HUES64 (cell line): ENCODE data around the gene AMOTL2. TPM values are rescaled to one million over a fixed set of nuclear protein-coding genes. Genes with fewer than 3 reads are reported as not detected.

Experiments
- H3K27ac ChIP-seq: 2 replicates; pipeline ENCODE4 v1.7.0; 2013; ENCODE audit warnings: low read depth, low read length, inconsistent platforms
- H3K27me3 ChIP-seq: 2 replicates; pipeline ENCODE4 v1.6.1; 2013; ENCODE audit warnings: mild to moderate bottlenecking, low read length; ENCODE audit not compliant: insufficient read depth
- H3K36me3 ChIP-seq: 2 replicates; pipeline ENCODE4 v1.6.1; 2013; ENCODE audit warnings: mild to moderate bottlenecking, low read length; ENCODE audit not compliant: insufficient read depth
- H3K4me1 ChIP-seq: 2 replicates; pipeline ENCODE4 v1.6.1; 2013; ENCODE audit warnings: mild to moderate bottlenecking, low read length, moderate library complexity; ENCODE audit not compliant: insufficient read depth
- H3K4me3 ChIP-seq: 2 replicates; pipeline ENCODE4 v1.5.1; 2013; ENCODE audit warnings: mild to moderate bottlenecking, low read length, moderate library complexity
- H3K9ac ChIP-seq: 2 replicates; pipeline ENCODE4 v1.6.1; 2013; ENCODE audit warnings: mild to moderate bottlenecking, low read depth, low read length
- H3K9me3 ChIP-seq: 2 replicates; pipeline ENCODE4 v1.6.1; 2013; ENCODE audit warnings: low read depth, low read length; ENCODE audit not compliant: insufficient read depth
- WGBS: fragments of 150-250, 120-280 bp; methylation state at CpG from one replicate; pipeline ENCODE4 v1.1.7; 2013; ENCODE audit warnings: missing lambda C conversion rate; 5-methylcytosine and 5-hydroxymethylcytosine counted together
- polyA plus RNA-seq, 2 experiments: library from polyadenylated mRNA; stranded (reverse); fragments of 50-300 nt; gene quantifications; one replicate each; pipeline ENCODE4 v1.2.3, GENCODE V29; 2013

AMOTL2 gene
- polyA plus RNA-seq (2013, experiment 1 of 2) = 32.8 TPM
- polyA plus RNA-seq (2013, experiment 2 of 2) = 42.5 TPM

- WGBS = under 1% methylated on average over 78 of the region's 78 CpGs
- peak within 1 kb of the TSS; percentile 90 for H3K4me3 ChIP-seq
- peak within 1 kb of the TSS; percentile 99 for H3K9ac ChIP-seq
- peaks cover 30% of the 10 kb centered on the region for H3K27me3 ChIP-seq
- H3K9me3 ChIP-seq = no peaks in the 10 kb centered on the region
- peaks cover 55% of the 10 kb centered on the region for H3K4me1 ChIP-seq
- H3K27ac ChIP-seq = peak within 1 kb of the TSS; percentile 100
- peaks cover 31% of the 10 kb centered on the region for H3K36me3 ChIP-seq
Observed at GRCh38 chr3:134374105-134374790, at the start of gene AMOTL2. Gene AMOTL2 (minus strand): TSS chr3:134374447. CDS start chr3:134371433, 3,014 bp downstream.

DNA sequence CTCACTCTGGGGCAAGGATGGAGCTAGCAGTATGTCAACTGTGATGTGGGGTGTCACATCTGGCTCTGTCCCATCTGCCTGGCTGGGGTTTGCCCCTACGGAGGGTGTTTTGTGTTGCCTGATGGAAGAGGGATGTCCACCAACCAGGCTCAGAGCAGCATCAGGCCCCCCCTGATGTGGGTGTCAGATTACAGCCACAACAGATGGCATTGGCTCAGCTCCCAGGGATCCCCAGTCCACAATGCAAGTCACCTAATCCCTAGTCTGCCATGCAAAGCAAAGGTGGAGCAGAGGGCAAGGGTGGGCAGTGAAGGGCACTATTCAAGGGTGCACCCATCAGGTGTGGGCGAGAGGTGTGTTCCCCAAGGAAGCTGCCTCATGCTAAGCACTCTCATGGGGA, 48.9 kb upstream of the AMOTL2 start:
- no peak overlapping the region for H3K9ac ChIP-seq
- no peak overlapping the region for H3K27ac ChIP-seq
- no peaks in the 10 kb centered on the region for H3K9me3 ChIP-seq
- H3K4me3 ChIP-seq = no peak overlapping the region
- H3K4me1 ChIP-seq = peaks cover 12% of the 10 kb centered on the region
- no peaks in the 10 kb centered on the region for H3K36me3 ChIP-seq
- 55% methylated on average over 2 of the region's 2 CpGs for WGBS
- no peaks in the 10 kb centered on the region for H3K27me3 ChIP-seq

DNA sequence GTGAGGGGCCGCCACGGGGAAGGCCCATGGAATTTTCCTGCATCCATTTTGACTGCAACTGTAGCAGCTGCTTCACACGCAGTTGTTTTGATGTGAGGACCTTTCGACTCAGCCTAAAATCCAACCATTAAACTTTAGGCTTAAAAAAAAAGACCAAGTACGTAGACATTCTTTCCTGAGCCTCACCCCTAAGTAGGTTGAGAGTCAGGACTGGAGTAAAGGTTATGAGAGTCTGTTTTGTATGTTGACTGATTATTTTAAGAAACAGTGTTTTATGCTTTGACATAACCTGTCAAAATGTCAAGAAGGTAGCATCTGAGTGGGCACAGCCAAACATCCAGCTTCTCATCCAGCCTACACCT, 45.7 kb upstream of the AMOTL2 start:
- no peak overlapping the region for H3K4me3 ChIP-seq
- no peaks in the 10 kb centered on the region for H3K9me3 ChIP-seq
- H3K27me3 ChIP-seq = no peaks in the 10 kb centered on the region
- whole genome bisulfite sequencing = 71% methylated on average over 5 of the region's 5 CpGs
- H3K36me3 ChIP-seq = no peaks in the 10 kb centered on the region
- no peak overlapping the region for H3K27ac ChIP-seq
- peaks cover 12% of the 10 kb centered on the region for H3K4me1 ChIP-seq
- H3K9ac ChIP-seq = no peak overlapping the region

DNA sequence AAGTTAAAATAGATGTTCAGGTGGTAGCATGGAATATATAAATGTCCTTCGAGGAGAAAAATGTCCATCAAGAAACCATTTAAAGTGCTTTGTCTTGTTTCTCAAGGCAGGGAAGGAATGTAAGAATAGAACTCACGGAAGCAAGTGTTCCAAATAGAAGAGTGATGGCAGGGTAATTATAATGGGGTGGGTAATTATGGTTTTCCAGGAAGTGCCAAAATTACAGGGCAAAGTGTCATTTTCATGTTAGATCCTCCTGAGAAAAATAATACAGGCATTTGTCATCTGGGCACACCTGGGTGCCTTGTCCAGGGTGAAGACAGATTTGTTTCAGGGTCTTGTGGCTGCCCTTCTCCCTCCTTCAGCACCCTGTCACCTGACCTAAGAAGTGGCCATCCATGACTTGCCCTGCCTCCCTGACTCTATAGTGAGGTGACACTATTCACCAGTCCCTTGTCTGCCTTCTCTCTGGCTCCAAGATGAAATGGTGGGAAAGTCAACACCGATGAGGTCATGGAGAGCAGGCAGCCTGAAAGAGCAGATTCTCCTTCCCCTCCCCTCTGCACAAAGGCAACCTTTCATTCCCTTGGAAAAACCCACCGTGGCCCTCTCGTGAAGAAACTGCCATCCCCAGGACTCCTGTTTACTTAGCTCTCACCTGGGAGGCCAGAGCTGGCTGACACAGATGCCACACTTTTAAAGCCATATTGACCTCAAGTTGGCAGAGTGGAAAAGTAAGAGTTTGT, 45.1 kb upstream of the AMOTL2 start:
- H3K27me3 ChIP-seq = no peaks in the 10 kb centered on the region
- 59% methylated on average over 5 of the region's 5 CpGs for WGBS
- H3K9ac ChIP-seq = no peak overlapping the region

GRCh38 chr3:134409041-134409440, 34.8 kb upstream of the AMOTL2 start:
- H3K9me3 ChIP-seq = no peaks in the 10 kb centered on the region
- no peak overlapping the region for H3K9ac ChIP-seq
- H3K4me1 ChIP-seq = peaks cover 43% of the 10 kb centered on the region
- no peak overlapping the region for H3K4me3 ChIP-seq
- peaks cover 60% of the 10 kb centered on the region for H3K27me3 ChIP-seq
- H3K36me3 ChIP-seq = no peaks in the 10 kb centered on the region
- whole genome bisulfite sequencing = 54% methylated on average over 1 of the region's 1 CpG
- H3K27ac ChIP-seq = no peak overlapping the region

More for the DNA sequence above, 45.1 kb upstream of the AMOTL2 start:
- Histone ChIP-seq H3K27ac (no peak overlapping the region), H3K4me3 (no peak overlapping the region), H3K36me3 (no peaks in the 10 kb centered on the region), H3K9me3 (no peaks in the 10 kb centered on the region), H3K4me1 (peaks cover 12% of the 10 kb centered on the region)

- Histone ChIP-seq H3K27me3 (peaks cover 68% of the 10 kb centered on the region), H3K4me3 (peak overlapping the region; percentile 52), H3K9ac (peak overlapping the region; percentile 75), H3K4me1 (peaks cover 43% of the 10 kb centered on the region), H3K9me3 (peaks cover 12% of the 10 kb centered on the region), H3K27ac (peak overlapping the region; percentile 45; the same call in 1 of the 2 replicates), H3K36me3 (no peaks in the 10 kb centered on the region)
- 10% methylated on average over 6 of the region's 6 CpGs for WGBS
Observed at GRCh38 chr3:134407239-134407625, 33.0 kb upstream of the AMOTL2 start.

DNA sequence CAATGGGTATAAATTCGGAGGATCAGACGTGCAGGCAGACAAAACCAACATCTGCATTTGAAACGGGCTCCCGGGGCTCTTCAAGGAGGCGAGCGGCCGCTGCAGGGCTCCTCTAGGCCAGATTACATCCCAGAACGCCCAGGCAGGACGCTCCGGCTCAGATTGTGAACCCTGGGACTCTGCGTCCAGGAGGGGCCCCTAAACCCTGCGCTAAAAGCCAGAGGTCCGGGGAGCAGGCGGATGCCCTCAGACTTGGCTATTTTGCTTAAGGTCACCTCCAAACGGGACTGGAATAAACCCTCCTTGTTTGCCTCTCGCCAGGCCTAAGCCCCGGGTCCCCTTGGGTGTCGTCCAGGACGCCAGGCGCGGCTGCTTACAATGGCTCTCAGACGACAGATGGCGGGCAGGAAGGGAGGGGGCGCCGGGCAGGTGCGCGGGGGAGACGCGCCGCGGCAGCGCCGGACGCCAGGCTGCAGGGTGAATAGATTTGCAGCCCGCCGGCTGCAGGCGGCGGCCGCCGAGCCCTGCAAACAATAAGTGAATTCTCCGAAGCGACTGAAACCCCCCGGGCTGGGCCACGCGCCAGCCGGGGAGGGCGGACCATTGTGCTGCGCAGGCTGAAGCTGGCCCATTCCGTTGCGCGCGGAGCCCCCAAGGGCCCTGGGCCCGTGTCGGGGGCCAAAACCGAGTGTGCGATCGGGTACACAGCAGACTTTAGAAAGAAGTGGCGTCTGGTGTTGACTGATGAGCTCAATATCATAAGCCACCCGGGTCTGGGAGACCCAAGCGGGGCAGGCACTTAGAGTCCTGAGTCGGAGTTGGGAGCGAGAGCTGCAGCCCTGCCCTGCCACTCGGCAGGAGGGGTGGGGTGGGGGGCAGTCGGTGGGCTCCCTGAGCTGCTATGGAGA, 32.3 kb upstream of the AMOTL2 start:
- peak overlapping the region; percentile 52 for H3K4me3 ChIP-seq
- H3K4me1 ChIP-seq = peaks cover 43% of the 10 kb centered on the region
- 1% methylated on average over 64 of the region's 64 CpGs for WGBS
- peak overlapping the region; percentile 75 for H3K9ac ChIP-seq
- H3K36me3 ChIP-seq = no peaks in the 10 kb centered on the region
- H3K9me3 ChIP-seq = peaks cover 18% of the 10 kb centered on the region
- peaks cover 68% of the 10 kb centered on the region for H3K27me3 ChIP-seq
- H3K27ac ChIP-seq = peak overlapping the region; percentile 70

GRCh38 chr3:134404366-134404885, 30.2 kb upstream of the AMOTL2 start:
- Histone ChIP-seq H3K9me3 (peaks cover 18% of the 10 kb centered on the region), H3K9ac (no peak overlapping the region), H3K27ac (no peak overlapping the region), H3K4me1 (peaks cover 32% of the 10 kb centered on the region), H3K27me3 (peaks cover 60% of the 10 kb centered on the region), H3K36me3 (no peaks in the 10 kb centered on the region), H3K4me3 (no peak overlapping the region)
- 92% methylated on average over 4 of the region's 4 CpGs for WGBS

DNA sequence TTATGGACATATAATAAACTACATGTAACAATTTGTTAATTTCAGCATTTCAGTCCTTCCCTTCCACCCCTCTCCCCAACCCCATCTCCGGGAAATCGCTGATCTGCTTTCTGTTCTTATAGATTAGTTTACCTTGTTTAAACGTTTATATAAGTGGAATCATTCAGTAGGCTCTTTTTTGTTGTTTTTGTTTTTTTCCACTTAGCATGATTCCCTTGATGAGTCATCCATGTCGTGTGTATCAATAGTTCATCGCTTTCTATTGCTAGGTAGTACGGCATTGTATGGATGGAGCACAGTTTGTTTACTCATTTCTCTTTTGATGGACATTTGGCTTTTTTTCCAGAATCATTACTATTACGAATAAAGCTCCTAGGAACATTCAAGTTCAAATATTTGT, 23.5 kb upstream of the AMOTL2 start:
- Histone ChIP-seq H3K4me1 (no peaks in the 10 kb centered on the region), H3K27ac (no peak overlapping the region), H3K9me3 (peaks cover 11% of the 10 kb centered on the region), H3K36me3 (no peaks in the 10 kb centered on the region), H3K4me3 (no peak overlapping the region), H3K9ac (no peak overlapping the region), H3K27me3 (no peaks in the 10 kb centered on the region; the same call in 1 of the 2 replicates)
- WGBS = 94% methylated on average over 6 of the region's 7 CpGs

GRCh38 chr3:134395103-134395502, 20.9 kb upstream of the AMOTL2 start:
- WGBS = 84% methylated on average over 1 of the region's 1 CpG
- no peak overlapping the region for H3K4me3 ChIP-seq

More at GRCh38 chr3:134395103-134395502, 20.9 kb upstream of the AMOTL2 start:
- H3K27ac ChIP-seq = no peak overlapping the region
- H3K27me3 ChIP-seq = no peaks in the 10 kb centered on the region; the same call in 1 of the 2 replicates
- H3K4me1 ChIP-seq = no peaks in the 10 kb centered on the region
- no peaks in the 10 kb centered on the region for H3K36me3 ChIP-seq
- no peaks in the 10 kb centered on the region for H3K9me3 ChIP-seq
- no peak overlapping the region for H3K9ac ChIP-seq
